Measurements from ENCODE around the gene LRRC45.

GRCh38 chr17:82060614-82061013 is 37.5 kb downstream of the LRRC45 start:
- TF ChIP-seq CTCF (IDR thresholded peaks at IDR 0.05), result no peak
- TF ChIP-seq POLR2A (IDR thresholded peaks at IDR 0.05), result no peak
